Endometrium (tissue), 2 donors: ENCODE results near the gene TUBE1.
"Not testable (repeated sequence)": the region's sequence is repeated elsewhere in the genome, so short reads cannot be mapped to it uniquely, and the experiment has no call there.

ENCODE experiments used
- FAIRE-seq: peaks from 2 replicates; lab custom pipeline; 2012; peaks lifted over from hg19 to GRCh38; lab: Jason Lieb, UNC
- donor health status: control.
- donor health status: control.

Gene TUBE1, protein sequence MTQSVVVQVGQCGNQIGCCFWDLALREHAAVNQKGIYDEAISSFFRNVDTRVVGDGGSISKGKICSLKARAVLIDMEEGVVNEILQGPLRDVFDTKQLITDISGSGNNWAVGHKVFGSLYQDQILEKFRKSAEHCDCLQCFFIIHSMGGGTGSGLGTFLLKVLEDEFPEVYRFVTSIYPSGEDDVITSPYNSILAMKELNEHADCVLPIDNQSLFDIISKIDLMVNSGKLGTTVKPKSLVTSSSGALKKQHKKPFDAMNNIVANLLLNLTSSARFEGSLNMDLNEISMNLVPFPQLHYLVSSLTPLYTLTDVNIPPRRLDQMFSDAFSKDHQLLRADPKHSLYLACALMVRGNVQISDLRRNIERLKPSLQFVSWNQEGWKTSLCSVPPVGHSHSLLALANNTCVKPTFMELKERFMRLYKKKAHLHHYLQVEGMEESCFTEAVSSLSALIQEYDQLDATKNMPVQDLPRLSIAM

DNA sequence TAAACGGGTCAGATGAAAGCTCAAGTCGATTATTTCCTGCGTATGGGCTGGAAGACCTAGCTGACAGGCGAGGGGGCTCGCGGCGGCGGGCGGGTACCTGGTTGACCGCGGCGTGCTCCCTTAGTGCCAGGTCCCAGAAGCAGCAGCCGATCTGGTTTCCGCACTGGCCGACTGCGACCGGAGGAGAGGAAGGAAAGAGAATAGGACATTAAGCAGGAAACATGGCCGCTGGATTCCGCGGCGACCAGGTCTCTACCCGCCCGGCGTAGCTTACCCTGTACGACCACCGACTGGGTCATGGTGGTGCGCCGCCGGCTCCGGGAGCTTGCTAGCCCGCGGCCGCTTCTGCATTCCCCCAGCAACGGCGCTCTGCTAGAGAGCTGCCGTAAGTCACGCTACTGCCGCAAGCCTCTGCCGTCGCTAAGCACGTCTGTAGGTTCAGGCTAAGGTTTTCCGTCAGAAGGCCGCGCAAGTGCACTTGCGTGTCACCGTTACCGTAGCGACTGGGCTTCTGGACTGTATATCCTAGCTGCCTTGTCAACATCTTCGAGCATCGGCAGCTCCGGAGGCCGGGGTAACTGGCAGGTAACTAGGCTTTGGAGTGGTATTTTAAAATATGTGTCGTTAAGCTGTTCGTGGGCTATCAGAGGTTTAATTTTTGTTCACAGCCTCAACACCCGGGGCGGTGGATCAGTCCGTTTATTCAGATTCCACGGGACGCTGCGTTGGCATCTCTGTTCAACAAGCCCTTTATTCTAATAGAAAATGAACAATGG is at the start of gene TUBE1, which contains the start of gene FAM229B:
TSS of gene TUBE1 (minus strand) at position 347 of the 776 bp plus-strand sequence. CDS start at position 299, 48 bp downstream.
TSS of gene FAM229B (plus strand) at position 456 of the 776 bp plus-strand sequence. CDS start 11,693 bp downstream, outside the sequence.
- FAIRE-seq: peak; percentile 68

DNA sequence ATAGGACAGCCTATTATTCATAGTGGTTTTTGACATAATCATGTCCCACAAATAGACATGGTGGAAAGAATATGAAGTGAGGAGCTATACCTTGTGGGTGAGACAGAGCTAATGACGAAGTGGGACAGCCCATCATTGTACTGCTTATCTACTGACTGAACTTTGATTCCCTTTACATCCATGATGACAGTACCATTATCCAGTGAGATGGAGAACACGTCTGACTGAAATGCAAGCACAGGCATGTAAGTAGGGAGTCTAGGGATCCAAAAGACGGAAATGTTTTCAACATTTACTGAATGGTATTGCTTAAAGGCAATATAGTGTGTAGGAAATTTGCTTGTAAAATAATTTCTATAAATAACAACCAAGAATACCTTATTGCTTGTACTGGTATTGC is 43.6 kb upstream of the TUBE1 start:
- FAIRE-seq: no peak

DNA sequence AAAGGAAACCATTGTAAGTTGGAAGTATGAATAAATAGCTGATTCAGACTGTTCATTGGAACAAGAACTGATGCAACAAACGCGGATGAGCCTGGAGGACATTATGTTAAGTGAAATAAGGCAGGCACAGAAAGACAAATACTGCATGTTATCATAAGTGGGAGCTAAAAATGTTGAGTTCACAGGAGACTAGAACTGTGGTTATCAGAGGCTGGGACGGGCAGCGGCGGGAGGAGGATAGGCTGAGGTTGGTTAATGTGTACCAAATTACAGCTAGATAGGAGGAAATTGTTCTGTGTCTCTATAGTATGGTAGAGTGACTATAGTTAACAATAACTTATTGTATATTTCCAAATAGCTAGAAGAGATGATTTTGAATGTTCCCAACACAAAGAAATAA is 40.9 kb upstream of the TUBE1 start:
- FAIRE-seq: no peak

DNA sequence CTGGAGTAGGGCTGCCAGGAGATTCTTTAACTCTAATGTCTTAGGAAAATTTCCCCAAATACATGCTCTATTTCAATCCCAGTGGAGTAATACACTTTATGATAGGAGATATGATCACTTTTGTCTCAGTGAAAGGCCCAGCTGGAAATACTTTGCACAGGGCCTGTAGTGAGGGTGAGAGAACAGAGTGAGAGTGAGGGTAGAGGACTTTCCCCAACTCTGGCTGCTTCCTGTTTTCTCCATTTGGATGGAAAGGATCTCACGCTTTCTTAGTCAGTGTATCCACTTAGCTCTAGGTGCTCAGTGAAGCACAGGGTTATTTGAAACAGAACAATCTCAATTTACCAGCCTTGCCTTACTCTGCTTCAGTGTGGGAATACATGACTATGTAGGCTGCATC is 36.7 kb upstream of the TUBE1 start:
- FAIRE-seq: no peak

DNA sequence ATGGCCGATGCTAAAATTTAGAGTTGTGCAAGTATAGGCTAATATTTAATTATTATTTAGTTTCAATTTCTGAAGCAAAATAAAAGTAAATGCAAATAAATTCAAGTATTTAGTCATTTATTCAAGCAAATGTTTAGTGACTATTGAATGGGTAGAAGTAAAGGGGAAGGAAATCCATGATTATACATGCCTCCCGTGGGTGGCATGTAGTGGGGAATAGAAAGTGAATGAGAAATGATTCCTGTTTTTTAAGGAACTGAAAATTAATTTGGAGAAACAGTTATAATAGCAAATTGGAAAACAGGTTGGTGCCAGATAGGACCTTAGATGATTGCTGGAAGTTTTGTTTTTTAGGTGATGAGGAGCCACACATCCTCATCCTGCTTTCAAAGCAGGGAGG is 35.5 kb upstream of the TUBE1 start:
- no peak for FAIRE-seq

DNA sequence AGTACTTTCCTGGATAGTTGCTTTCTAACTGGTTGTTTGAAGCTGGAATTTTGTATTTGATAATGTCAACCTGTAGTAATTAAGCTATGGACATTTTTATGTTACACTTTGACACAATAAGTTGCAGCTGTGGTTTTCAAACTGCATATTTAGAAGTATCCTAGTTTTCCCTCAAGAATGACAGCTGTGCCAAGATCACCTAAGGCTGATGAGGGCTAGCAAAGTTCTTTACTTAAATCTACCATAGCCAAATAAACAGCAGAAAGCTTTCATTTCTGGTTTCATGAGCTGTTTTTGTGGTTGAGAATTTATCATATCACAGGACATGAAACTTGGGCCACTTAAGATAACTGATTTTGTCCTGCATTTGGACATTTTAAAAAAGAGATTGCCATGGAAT is 30.8 kb upstream of the TUBE1 start:
- FAIRE-seq: no peak

DNA sequence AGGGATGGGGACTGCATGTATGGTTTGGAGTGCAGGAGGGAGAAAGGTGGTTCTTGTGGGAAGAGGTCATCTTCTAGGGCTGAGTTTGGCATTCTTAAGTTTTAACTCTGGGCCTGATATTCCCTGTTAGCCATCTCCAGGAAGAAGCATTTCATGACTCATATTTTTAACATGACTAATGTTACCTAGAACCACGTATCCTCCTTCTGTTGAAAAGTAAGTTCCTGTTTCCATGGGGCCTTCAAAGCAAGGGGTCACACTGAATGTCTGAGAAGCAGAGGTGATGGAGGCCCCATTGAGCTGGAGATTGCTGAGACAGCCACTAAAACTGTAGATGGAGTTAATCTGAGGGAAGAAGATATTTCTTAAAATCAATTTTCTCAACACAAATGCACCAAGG is 30.3 kb upstream of the TUBE1 start:
- FAIRE-seq: no peak

DNA sequence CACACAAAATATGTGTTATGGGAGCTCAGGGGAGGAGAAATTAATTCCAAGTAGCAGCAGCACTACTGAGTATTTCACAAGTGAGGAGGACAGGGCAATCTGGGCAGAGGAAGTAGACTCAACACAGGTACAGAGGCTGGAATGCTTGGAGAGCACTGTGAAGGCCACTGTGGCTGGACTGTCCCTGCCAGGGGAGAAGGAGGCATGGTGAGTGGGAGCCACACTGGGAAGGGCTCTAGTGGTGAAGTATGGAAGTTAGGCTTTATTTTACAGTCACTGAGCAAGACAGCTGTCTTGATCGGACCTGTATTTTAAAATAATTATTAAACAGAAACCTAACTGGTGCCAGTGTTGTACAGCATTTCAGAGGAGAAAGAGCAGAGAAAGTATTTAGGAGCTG is 28.9 kb upstream of the TUBE1 start:
- no peak for FAIRE-seq

DNA sequence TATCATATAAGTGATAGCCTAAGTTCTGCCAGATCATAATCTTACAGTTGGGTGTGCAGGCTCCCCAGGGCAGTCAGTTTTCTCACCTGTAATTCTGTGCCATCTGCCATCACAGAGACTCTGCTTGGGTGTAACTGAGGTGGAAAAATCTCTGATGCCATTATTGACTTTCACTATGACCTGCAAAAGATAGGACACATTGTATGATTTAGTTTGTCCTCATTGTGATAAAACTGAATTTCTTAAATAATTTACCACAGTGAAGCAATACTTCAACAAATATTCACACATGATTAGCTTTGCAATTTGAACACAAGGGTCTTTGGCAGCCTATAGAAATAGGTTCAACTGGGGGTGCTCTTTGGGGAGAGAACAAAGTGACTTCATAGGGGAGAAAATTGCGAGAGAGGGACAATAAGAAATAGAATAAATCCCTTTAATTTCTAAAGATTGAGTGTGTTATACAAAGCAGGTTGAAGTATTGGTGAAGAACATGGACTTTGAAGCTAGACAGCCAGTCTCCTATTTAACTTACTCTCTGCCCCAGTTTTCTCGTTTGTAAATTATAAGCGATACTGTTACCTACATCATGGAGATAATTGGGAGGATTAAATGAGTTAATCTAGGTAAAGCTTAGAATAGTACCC is 27.4 kb upstream of the TUBE1 start:
- FAIRE-seq: no peak

DNA sequence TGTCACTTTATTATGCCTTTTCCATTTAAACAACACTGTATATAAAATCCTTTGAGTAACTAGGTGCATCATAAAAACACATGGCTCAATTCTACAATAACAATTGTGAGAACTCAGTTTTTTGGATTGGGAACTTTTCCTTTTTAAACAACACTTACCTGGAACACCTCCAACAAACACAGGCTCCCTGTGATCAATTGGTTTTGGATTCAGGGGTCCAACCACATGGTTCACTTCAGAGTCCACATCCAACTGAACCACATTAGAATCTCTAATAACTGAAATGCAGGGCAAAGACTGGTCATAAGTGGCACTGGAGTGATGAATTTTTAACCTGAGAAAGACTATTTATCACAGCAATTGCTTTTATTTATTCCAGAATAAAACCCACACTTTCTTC is 26.6 kb upstream of the TUBE1 start:
- no peak for FAIRE-seq

DNA sequence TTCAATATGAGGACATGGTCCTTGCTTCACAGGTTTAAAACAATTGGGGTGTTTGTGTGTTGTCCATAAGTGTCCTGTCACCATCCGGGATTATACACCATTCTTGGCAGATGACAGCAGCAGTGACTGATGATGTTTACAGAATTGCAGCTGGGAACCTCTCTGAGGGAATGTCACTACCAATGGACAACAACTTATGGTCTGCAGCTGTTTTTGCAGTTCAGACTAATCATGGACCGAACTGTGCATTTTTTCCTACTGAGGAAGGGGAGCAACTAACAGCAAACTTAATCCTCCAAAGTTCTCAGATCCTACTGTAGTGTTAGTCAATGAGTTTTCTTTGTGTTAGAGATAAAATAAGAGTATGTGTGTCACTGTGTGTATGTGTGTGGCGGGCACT is 26.1 kb upstream of the TUBE1 start:
- no peak for FAIRE-seq

DNA sequence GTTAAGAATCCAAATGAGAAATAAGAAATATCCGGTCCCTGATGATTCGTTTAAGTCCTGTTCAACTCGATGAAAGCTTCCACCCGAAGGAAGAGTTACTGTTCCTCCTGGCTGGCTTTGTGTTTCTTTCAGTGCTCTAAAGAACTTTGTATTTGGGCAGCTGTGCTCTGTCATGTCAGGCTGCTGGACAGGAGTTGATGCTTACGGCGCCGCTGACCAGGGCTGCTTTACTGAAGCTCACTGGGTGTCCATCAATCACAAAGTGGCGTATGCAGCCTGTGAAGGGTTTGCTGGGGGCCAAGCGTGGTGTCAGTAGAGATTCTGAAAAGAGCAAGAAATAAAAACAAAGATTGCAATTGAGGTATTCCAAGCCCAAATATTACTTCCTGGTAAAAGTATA is 22.0 kb upstream of the TUBE1 start:
- no peak for FAIRE-seq

DNA sequence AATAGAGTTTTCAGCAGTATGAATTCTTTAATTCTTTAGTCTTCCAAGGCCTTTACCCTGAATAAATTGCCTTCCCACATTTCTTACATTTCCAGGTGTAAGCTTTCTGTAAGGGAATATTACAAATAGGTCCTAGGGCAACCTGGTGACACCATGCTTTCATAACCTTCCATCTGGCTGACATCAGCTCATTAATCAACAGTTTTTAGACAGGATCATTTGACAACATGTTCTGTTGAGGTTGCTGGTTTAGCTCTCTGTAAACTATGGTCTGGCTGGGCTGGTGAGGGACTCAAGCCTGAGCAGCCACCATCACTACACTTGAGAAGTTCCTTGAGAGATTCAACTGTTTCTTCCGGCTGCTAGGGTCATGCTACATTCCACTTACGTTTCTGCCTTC is 19.3 kb upstream of the TUBE1 start:
- FAIRE-seq: no peak

DNA sequence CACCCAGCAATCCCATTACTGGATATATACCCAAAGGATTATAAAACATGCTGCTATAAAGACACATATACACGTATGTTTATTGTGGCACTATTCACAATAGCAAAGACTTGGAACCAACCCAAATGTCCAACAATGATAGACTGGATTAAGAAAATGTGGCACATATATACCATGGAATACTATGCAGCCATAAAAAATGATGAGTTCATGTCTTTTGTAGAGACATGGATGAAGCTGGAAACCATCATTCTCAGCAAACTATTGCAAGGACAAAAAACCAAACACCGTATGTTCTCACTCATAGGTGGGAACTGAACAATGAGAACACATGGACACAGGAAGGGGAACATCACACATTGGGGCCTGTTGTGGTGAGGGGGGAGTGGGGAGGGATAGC is 18.7 kb upstream of the TUBE1 start:
- FAIRE-seq: not testable (repeated sequence)

DNA sequence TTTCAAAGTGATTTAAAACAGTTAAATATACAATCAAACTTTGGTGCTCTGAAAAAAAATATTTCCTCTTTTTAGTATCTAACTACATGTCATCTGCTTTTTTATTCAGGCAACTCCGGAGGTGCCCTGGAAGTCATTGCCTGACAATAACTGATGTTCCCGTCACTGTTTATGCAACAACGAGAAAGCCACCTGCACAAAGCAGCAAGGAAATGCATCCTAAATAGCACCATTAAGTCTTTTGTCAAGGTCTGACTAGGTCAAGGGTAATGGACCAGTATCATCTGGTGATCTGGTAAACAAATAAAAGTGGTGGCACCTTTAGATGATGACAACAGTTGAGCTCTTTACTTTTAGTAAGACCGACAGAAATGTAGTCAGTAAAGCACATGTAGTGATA is 13.3 kb upstream of the TUBE1 start:
- FAIRE-seq: no peak

DNA sequence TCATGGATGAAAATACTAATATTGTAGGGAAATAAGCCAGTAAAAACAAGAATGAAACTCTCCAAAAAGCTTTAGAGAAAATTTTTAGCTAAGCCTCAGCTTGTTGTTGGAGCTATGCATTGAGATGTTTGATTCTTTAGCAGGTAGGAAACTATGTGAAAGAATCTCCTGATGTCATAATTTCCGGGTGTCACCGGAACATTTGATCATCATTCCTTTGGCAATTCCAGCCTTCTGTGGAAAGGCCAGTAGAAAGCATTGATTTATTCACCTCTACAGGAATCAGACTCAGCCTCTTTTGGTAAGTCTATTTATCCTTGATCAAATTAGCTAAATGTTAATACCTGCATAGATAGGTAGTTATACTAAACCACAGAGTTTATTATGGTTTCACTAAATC is 9.6 kb upstream of the TUBE1 start:
- no peak for FAIRE-seq

DNA sequence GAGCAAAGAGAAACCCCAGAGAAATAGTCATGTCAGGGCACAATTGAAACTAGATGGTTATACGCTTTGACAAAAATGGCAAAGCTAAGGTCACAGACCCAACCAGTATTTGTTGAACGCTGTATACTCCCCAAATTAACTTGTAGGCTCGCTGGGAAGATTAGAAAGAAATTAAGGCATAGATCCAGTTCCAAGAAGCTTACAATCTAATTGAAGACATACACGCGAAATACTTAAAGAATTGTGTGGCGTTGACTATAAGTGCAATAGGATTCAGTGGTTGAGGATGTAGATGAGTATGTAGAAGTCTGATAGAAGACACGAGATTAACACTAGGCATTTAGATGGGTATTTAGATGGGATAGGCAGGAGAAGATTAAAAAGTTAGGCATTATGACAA is 634 bp upstream of the TUBE1 start:
- no peak for FAIRE-seq

DNA sequence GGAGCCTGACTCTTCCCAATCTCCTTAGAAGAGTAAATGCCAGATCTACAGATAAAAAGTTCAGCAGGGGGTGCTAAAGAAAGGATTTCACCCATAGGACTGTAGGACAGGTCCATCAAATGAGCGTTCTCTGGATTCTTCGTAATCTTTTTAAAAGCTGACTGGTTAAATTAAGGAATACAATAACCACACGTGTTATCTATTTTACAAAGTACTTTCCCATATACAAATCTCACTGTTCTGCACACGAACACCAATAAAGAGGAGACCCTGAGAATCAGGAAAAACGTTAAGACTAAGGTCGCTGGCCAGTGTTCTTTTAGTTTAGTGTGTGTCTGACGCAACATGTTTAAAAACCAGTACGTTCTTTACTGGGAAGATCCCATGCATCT is 542 bp downstream of the TUBE1 start:
- FAIRE-seq: no peak

DNA sequence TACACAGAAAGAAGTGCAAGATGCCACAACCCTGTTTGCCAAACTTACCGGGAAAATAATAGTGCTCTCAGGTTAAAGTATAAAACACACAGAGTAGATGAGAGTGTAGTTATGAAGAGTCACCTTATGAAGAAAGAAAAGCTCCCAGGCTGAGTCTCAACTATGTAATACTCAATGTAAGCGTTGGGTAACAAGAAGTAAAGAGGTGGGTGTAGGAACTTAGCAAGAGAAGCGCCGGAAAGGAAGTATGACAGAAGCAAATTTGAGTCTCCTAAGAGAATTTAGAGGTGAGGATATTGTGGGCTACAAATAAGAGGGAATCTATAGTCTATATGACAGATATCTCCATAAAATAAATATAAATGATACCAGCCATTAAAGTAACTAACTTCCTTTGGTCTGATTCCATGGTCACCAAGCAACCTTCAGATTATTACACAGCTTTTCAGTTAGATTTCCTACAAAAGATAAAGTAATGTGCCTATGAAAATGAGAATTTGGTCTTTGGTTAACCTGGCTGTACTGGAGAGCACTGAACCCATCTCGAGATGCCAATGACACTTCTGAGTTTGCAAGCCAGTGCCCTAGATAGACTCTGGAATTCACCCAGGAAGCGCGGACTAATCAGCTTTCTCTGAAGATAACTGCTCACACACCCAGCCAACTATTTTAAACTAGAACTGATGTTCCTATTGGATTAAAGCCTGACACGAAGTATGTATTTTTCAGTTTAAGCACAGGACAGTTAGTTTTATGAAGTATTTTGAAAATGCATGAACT is 1.8 kb downstream of the TUBE1 start:
- FAIRE-seq: no peak

DNA sequence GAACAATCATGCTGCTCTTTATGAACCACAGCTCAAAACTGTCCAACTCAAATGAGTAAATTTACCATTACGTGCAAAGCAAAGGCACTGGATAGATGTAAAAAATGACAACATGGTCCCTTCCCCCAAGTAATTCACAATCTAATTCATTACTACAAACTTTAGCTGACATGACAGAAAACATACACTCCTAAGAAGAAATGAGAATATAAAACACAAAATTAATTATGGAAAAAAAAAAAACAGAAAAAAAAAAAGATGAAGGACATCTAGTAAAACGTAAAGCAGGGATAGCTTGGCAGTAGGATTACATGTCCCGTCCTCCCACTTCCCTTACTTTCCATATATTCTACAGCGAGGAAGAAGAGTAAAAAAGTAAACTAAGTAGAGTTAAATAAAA is 5.7 kb downstream of the TUBE1 start:
- FAIRE-seq: no peak

DNA sequence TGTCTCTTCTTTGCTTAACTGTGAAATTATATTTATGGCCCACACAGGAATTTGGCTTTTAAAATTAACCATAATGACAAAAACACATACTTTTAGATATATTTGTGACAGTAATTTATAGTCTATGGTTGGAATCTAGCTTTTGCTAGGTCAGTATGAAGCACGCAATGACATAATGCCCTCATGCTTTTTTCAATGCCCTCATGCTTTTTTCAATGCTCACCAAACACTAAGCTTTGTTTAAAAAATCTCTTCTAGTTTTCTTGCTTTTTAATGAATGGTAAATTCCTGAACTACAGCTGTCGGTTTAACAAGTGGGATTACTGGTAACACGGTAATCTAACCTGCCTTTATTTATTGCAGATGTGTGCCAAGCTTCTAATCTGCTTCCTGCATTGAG is 20.7 kb downstream of the TUBE1 start:
- FAIRE-seq: no peak

DNA sequence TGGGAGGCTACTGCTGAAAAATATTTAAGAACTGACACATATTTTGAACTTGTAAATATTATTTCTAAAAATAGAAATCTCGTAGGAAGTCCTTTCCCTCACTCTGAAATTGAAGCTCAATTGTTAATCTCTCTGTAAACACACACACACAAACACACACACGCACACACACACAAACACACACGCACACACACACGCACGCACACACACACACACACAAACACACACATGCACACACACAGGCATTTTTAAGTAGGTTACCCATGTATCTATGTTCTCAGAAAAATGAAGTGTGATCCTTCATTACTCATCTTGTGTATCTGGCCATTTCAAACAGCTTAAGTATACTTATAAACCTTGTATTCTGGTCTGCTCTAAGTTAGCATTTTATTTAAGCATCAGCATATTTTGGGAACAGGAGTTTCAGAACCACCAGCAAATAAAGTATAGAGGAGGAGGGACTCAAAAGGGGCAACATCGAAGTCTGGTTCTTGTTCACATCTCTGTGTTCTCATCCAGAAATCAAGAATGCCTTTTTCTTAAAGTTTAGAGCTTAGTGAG is 21.8 kb downstream of the TUBE1 start:
- no peak for FAIRE-seq
